Ecto neural progenitor cell (in vitro differentiated cells): Measurements from ENCODE around the gene HRG.

Experiments used
- DNase-seq: peaks from one replicate; pipeline ENCODE4 v3.0.0-alpha.2; 2018; ENCODE audit warnings: low spot score

Gene HRG

DNA sequence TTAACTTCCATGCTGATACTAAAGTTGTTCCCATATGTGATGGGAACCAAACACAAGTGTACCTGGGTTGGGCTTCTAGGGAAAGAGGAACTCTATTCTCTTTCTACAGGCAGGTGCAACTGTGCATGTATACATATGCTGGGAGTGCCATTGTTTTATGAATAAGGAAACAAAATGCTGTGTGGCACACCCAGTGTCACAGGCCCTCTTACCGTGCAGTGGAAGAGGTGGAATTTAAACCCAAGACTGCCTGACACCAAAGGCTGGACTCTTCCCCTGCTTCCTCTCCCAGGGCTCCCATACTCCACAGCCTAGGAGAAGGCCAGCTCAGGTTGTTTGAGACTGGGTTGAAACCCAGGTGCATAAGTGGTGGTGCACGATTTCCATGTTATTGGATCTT, 27.6 kb upstream of the HRG start:
- no peak for DNase-seq

DNA sequence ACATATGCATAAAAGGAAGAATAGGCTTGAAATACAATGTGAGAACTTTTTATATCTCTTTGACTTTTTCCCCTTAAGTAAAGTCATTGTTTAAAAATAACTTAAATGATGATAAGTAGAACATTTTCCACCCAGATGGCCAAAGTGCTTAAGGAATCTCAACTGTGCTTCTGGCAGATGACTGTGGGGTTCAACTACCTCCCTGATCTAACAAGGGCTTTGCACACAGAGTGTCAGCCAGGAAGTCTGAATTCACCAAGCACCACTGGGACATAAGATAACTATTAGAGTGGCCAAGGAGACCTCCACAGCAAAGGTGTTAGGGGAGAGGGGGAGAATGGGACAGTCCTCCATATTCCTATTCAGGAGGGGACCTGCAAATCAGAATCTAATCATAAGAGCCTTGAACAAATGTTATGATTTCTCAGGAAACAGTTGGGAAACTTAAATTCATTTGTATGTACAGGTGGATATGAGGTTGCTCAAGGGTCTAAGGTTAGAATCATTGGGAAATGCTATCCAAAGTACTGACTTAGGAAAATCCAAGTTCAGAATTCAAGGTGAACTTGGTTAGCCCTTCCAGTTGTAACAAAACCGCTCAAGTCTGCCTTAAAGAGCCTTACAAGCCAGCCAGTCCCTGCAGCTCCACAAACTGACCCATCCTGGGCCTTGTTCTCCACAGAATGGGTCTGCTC, 25.9 kb upstream of the HRG start, which contains the start of gene FETUB:
FETUB (plus strand) TSS at position 622 of the 695 bp plus-strand sequence; CDS start at position 684, 62 bp downstream.
- DNase-seq = no peak

DNA sequence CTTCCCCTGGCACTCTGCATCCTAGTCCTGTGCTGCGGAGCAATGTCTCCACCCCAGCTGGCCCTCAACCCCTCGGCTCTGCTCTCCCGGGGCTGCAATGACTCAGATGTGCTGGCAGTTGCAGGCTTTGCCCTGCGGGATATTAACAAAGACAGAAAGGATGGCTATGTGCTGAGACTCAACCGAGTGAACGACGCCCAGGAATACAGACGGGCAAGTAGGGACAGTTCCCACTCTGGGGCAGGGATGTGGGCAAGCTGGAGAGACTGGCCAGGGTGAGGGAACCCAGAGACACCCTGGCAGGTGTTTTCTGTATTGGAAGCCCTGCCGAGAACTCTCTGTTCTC, 25.4 kb upstream of the HRG start:
- no peak for DNase-seq

DNA sequence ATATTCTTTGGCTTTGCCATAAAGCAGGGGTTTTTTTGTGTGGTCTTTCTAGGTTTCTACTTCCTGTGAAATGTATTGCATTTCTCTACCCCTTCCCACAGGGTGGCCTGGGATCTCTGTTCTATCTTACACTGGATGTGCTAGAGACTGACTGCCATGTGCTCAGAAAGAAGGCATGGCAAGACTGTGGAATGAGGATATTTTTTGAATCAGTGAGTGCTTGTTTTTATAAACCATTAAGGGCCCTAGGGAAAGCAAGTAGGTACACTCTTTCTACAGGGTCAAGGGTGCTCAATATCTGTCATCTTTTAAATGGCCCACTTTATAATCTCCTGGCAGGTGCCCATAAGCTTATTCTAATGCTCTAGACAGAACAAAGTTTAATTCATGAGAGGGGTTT, 24.9 kb upstream of the HRG start:
- DNase-seq = no peak

DNA sequence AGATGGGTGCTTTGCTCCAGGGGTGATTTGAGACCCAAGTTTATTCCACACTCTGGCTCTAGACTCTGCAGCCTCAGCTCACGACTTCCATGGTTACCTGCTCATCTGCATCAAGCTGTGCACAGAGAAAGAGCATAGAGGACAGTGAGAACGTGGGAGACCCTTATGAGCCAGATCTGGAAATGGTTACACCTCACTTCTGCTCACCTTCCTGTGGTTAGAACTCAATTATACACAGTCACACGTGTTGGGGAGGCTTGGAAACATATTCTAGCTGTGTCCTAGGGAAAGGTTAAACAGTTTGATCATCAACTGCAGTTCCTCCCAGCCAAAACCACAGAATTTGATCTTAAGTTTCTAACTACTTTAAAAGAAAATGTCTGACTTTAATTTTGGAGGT, 23.8 kb upstream of the HRG start:
- no peak for DNase-seq

DNA sequence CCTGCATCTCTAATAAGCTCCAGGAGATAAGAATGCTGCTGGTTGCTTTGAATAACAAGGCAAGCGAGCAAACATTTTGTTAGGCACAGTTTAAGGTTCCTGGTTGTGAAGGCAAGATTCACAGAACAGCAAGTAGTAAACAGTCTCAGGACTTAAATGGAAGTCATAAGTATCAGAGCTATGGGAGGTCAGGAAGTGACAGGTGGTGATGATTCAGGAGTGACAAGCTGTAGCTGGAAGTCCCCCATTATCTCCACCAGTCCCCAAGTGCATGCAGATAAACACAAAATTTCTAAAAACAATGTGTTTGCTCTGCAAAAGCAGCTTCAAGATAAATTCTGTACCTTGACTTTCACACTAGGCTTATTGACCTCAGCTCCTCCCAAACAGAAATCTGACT, 22.3 kb upstream of the HRG start:
- no peak for DNase-seq

DNA sequence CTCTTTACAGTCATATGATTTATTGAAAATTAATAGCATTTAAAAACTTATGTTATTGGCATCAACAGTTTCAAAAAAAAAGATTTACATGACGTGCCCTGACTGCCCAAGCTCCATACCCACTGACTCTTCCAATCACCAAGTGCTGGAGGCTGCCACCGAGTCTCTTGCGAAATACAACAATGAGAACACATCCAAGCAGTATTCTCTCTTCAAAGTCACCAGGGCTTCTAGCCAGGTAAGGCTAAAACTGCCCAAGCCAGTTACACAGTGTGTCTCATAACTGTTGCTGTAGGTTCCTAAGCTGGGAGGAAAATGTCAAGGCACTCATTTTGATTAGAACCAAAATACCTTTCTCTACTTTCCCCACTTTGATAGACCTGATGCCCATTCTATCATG, 21.1 kb upstream of the HRG start:
- no peak for DNase-seq

DNA sequence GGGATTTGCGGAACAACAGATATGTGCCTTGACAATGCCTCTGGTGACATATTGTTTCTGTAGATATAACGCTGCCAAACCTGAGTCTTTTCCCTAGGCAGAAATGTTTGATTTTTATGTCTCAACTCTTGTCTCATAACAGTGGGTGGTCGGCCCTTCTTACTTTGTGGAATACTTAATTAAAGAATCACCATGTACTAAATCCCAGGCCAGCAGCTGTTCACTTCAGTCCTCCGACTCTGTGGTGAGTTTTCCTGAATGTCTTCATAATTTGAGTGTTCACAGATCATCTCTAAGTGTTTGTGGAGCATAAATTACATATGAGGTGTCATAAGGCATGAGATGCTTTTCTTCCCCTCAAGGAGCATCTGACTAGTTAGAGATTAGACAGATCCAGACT, 19.7 kb upstream of the HRG start:
- DNase-seq = no peak

DNA sequence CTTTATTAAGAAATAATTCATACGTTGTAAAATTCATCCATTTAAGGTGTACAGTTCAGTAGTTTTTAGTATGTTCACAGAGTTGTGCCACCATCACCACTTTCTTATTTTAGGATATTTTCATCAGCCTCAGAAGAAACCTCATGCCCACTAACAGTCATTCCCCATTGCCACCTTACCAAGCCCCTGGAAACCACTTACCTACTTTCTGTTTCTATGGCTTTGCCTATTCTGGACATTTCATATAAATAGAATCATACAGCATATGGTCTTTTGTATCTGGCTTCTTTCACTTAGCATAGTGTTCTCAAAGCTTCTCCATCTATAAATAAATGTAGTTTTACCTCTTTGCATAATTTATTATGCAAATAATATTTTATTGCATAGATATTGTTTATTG, 19.0 kb upstream of the HRG start:
- no peak for DNase-seq

DNA sequence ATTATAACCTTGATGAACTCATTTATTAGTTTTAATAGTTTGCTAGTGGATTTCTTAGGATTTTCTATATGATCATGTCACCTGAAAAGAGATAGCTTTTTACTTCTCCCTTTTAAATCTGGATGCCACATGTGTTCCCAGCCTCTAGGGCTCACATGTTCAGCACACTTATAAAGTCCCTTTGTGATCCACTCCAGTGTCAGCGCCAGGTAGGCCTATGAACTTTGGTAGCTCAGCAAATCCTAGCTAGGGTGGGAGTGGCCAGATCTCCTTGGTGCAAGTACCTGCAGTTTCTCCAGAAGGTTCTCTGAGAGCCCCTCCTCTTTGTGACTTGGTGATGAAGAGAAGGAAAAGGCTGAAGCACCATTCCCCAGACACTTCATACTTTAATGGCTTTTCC, 17.0 kb upstream of the HRG start:
- DNase-seq = no peak

DNA sequence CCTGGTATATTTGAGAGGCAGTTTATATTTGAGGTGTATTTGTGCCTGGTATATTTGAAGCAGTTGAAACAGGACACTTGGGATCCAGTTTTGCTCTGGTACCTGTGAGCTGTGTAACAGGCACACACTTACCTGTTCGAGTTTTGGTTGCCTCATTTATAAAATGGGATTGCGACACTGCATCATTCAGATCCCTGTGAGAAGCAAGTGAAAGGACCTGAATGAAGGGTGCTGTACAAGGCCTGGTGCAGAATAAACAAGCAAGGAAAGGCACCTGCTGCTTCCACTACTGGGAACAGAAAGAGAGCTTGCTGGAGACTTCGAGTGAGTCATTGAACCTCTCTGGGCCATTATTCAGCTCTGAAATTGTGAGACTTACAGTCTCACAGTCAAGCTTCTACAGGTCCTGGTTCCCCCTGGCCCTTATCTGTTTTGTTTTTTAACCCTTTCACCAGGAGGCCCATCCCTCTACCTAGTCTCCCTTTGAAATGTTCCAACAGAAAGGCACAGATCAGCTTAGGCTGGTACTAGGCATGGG, 14.1 kb upstream of the HRG start:
- no peak for DNase-seq

DNA sequence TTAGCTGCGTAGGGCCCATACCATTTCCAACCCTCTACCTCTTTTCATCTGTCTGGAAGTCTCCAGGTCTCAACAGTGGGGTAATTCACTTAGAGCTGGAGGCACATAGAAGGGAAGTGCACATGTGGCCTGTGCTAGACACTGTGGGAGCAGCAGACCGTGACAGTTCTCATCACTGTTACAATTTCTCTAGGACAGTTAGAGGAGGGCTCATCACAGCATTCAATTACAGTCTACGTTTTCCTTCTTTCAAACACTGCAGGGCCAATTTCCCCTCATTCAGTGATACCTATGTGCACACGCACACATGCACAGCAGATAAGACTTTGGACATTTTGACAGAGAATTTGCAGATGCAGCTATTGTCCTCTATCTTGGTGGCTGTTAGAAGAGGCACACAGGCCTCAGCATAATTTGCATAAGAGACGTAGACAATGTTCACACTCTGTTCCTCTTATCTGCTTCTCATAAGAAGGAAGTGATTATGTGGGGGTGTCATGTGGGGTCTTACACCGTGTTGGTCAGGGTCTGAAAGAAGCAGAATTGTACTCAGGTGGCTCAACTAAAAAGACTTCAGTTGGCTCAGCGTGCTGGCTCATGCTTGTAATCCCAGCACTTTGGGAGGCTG, 12.6 kb upstream of the HRG start:
- DNase-seq = no peak

DNA sequence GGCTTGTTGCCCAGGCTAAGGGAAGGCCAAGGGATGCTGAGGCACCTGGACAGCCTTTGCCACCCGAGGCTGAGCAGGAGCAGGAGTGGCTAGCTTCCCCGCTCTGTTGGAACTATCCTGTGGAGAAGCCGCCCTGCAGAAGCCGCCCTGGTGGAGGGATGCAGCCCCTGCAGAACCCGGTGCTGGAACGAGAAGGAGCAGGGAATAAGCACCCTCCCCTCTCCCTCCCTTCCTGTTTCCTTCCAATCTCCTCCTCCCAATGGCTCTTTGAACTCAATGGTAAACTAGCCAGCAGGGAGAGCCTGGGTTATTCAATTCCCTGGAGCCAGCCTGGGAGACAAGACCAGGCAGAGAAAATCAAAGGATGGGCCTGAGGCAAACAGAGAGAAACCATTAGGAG, 11.8 kb upstream of the HRG start:
- peak; percentile 69 for DNase-seq

DNA sequence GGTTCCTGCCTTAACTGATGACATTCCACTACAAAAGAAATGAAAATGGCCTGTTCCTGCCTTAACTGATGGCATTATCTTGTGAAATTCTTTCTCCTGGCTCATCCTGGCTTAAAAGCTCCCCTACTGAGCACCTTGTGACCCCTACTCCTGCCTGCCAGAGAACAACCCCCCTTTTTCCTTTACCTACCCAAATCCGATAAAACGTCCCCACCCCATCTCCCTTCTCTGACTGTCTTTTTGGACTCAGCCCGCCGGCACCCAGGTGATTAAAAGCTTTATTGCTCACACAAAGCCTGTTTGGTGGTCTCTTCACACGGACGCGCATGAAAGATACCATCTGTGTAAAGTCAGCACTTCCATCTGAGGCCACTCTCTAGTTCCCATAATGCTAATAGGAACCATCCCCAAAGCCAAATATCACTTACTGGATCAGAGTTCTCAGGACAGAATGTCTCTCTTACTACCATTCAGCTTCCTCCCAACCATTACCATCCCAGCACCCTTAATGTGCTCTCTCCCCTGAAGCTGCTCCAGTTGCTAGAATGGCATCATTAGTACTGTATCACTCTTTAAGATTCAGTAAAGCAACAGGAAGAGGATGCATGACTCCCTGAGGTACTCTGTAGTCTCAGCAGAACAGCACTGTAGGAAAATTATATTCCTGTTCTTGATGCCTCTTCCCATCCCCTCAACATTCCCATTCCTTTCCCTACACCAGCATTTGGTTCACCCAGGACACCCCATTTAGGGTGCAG, 2.3 kb upstream of the HRG start:
- no peak for DNase-seq

DNA sequence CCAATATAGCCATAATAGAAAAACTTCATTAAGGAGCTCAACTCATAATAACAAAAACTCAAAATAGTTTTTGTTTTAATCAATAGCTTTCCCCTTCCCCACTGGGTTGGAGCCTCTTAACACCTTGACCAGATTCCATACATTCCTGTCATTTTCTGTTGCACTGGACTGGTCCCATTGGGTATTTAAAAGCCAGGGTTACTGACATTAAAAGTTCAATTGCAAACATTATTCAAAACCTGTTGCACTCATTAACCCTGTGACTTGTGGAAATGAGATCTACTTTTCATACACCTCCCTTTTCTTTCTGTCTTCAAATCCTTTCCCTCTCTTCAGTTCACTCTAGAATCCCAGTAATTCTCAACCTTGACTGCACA, 1.7 kb upstream of the HRG start:
- DNase-seq = no peak

DNA sequence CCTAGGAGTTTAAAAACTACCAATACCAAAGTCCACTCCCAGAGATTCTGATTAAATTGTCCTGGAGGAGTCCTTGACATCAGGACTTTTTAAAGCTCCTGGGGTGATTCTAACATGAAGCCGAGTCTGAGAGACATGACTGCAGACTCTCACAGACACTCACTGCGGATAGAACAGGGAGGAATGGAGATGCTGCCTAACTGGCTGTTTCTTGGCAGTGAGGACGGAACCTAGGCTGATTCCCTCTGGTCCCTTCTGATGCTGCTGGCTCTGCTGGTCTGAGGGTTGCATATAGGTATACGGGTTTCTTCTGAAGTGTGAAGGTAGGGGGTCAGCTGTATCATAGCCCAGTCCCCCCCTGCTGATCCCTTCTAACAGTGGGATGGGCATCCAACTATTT, 1.3 kb upstream of the HRG start:
- no peak for DNase-seq

DNA sequence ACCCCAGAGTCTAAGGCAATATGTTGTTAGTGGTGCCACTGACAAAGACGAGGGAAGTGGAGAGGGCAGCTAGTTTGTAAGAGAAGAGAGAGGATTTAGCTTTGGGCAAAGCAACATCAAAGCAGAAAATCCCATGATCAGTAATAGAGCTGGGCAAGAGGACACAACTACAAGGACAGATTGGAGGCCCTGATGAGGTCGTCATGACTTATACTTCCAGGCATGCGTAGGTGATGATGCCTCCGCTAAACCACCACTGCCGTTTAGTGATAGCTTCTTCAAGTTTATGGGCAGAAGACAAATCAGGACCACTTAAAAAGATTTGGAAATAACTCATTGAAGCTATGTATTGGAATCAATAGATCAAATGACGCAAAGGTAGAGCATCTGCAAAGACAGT, 2.6 kb downstream of the HRG start:
- DNase-seq = no peak

DNA sequence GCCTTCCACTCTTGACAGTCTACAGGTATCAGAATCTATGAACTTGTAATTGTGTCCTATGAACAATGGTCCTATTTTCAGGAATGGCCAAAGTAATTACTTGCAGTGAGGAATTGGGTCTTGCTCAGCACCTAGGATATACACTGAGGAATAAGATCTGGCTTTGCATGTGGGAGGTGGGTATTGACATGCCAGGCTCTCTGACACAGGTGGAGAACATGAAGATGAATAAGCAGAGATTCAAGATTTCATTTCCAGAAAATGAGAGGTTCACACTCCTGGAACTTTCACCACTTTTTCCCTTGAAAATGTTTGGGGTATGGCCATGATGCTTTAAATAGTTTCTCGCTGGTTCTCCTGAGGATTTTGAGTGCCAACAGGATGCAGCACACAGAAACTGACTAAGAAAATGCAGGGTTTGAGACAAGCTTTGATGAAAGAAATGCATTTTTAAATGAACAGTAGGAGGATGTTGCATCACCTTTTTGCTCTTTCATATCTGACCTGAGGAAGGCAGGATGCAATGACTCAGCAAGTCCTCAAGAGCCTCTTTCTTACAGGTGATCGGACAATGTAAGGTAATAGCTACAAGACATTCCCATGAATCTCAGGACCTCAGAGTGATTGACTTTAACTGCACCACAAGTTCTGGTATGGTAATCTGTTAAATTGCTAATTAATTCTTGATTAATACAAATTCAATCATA, 3.7 kb downstream of the HRG start:
- DNase-seq = no peak

DNA sequence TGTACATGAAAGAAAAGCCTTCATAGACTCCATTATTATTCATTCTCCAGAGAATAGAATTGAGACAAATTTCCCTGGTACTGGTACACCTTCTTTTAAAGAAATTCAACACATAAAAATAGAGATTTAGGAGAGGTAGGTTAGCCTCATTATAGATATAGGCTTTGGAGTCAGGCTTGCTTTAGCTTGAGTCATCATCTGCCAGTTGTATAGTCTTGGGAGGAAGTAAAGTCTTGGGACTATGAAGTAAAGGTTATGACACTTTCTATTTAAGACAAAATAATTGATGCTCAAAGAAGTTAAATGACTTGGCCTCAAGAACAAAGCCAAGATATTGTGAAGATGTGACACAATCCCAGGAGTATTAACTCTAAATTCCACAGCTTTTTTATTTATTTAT, 4.3 kb downstream of the HRG start:
- DNase-seq = no peak

DNA sequence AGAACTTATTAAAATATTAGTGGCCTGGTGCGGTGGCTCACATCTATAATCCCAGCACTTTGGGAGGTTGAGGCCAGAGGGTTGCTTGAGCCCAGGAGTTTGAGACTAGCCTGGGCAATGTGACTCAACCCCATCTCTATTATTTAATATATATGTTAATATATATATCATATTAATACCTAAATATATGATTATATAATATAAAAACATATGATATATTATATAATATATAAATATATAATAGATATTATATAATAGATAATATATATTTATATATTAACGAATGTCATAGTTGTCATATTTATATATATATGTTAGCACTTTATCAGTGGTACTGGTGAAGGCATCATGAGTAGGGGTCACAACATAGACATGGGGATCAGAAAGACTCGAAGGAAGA, 5.2 kb downstream of the HRG start:
- DNase-seq = no peak

DNA sequence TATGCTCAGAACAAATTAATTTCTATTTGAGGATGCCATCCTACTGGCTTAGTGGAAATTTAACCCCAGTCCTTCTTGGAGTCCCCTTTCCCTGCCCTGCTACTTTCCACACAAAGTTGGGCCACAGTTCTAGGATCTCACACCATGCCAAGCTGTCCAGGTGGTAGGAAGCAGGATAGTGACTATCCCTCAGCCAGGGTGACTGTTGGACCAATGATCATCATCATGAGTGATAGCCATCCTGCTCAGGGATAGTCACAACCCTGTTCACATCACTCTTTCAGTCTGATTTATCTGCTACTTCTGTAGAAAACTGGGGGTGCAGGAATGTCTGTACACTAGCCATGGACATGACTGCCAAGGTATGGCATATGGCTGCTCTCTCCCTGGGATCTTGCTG, 12.8 kb downstream of the HRG start:
- no peak for DNase-seq

DNA sequence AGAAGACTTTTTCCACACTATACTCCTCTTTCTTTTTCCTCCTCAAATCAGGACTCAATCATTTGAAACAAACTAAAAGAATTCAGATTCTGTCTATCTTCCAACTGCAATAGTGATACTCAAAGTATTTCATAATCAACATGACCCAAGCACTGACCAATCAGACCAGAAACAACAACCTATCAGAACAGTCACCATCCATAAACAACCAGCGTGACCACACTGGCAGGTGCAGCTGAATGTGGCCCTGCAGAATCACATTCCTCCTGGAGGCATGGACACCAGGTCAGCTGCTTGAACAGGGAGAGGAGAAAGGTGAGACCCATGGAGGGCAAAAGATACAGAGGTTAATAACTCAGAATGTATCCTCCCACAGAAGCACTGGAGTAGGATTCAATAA, 13.3 kb downstream of the HRG start:
- no peak for DNase-seq

DNA sequence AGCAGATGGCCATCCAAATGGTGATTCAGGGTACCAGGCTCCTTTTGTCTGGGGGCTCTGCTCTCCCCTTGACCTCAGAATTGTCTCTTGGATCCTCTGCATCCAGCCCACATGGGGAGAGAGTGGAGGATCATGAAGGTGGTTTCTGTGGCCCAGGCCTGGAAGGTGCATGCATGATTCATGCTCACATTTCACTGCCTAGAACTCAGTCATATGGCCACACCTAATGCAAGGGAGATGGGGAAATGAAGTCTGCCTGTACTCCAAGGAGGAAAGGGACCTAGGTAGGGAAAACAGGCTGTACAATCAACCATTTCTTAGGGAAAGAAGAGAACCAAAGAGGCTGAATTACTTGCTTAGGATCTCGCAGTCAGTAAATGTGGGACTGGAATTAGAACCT, 15.1 kb downstream of the HRG start:
- no peak for DNase-seq
